ENCODE measurements around the gene STT3B. TPM values are rescaled to one million over a fixed set of nuclear protein-coding genes. Genes with fewer than 3 reads are reported as not detected.
A peak's percentile ranks its signal among the peaks of the same experiment; 100 is the strongest.

The STT3B gene
- total RNA-seq, 1 experiment from 2014 or later = 155 TPM

GRCh38 chr3:31531452-31531991 lies 1.2 kb upstream of the STT3B start:
- TF ChIP-seq EZH2 (IDR thresholded peaks at IDR 0.05; ENCODE audit: low read depth) (no peak), CTCF (conservative IDR thresholded peaks at IDR 0.05) (no peak)
- 0 out of 2 replicates have a peak, but pooled peaks cover 4% of the 10 kb centered on the region for H3F3A ChIP-seq (ENCODE audit: insufficient read depth, low read depth)
- H3K36me3 ChIP-seq (ENCODE audit: low read depth) = no peaks in the 10 kb centered on the region
- intact Hi-C loops (cut with micrococcal nuclease; ENCODE audit: unreplicated experiment) = loop anchor here (5.0 to 10.0 kb wide), 5 partner anchors 154 to 757 kb away; partner anchors contain the start of genes OSBPL10 and ZNF860
- BruUV-seq (replicated peaks) = no TSS peak
- peaks cover 42% of the 10 kb centered on the region for H3K79me2 ChIP-seq (ENCODE audit: low read depth)
- POLR2A ChIA-PET (ENCODE audit: unreplicated experiment) = interaction anchor here (0.6 to 2.0 kb wide), 3 partner anchors 62 to 450 kb away, joined by 8 to 12 read pairs (median 11); partner anchors contain the start of gene ZNF860
- no peaks in the 10 kb centered on the region for H3K9me2 ChIP-seq (ENCODE audit: insufficient read depth)
- peaks cover 16% of the 10 kb centered on the region for H3K4me1 ChIP-seq (replicated peaks; ENCODE audit: insufficient read depth)
- H3K27ac ChIP-seq = peak overlapping the region; percentile 94
- H3K27me3 ChIP-seq (ENCODE audit: insufficient read depth, low read depth) = no peaks in the 10 kb centered on the region
- no peak for DNase-seq
- H2AFZ ChIP-seq = peak overlapping the region; percentile 81
- H3K4me3 ChIP-seq = peak overlapping the region; percentile 92
- peaks cover 9% of the 10 kb centered on the region; the same call in 1 of the 2 replicates for H4K20me1 ChIP-seq (ENCODE audit: insufficient read depth)
- CTCF ChIA-PET = no interaction called here
- no peaks in the 10 kb centered on the region for H3K9me3 ChIP-seq (ENCODE audit: insufficient read depth, low read depth)
- H3K4me2 ChIP-seq = peak overlapping the region; percentile 89

GRCh38 chr3:31531992-31532586 lies 636 bp upstream of the STT3B start:
- Histone ChIP-seq H3K4me1 (replicated peaks; ENCODE audit: insufficient read depth) (peaks cover 17% of the 10 kb centered on the region), H3K79me2 (ENCODE audit: low read depth) (peaks cover 47% of the 10 kb centered on the region), H3F3A (ENCODE audit: insufficient read depth, low read depth) (0 out of 2 replicates have a peak, but pooled peaks cover 4% of the 10 kb centered on the region), H2AFZ (peak overlapping the region; percentile 81), H3K27ac (peak overlapping the region; percentile 94), H3K9me3 (ENCODE audit: insufficient read depth, low read depth) (no peaks in the 10 kb centered on the region), H3K4me2 (peak overlapping the region; percentile 89), H3K4me3 (peak overlapping the region; percentile 92), H3K27me3 (ENCODE audit: insufficient read depth, low read depth) (no peaks in the 10 kb centered on the region), H3K36me3 (ENCODE audit: low read depth) (no peaks in the 10 kb centered on the region), H3K9me2 (ENCODE audit: insufficient read depth) (no peaks in the 10 kb centered on the region), H4K20me1 (ENCODE audit: insufficient read depth) (peaks cover 9% of the 10 kb centered on the region; the same call in 1 of the 2 replicates)
- CTCF ChIA-PET = no interaction called here
- TF ChIP-seq CTCF (conservative IDR thresholded peaks at IDR 0.05) (no peak), EZH2 (IDR thresholded peaks at IDR 0.05; ENCODE audit: low read depth) (no peak)
- intact Hi-C loops (cut with micrococcal nuclease; ENCODE audit: unreplicated experiment) = loop anchor here (2.0 to 10.0 kb wide), 7 partner anchors 155 to 757 kb away; partner anchors contain the start of genes OSBPL10 and ZNF860
- BruUV-seq (replicated peaks) = TSS peak; percentile 90
- POLR2A ChIA-PET (ENCODE audit: unreplicated experiment) = interaction anchor here (0.5 to 2.0 kb wide), 17 partner anchors 14 to 1898 kb away, joined by 3 to 25 read pairs (median 5); partner anchors contain the start of gene ZNF860
- peak; percentile 85 to 98 for DNase-seq

GRCh38 chr3:31533169-31534064 lies 692 bp downstream of the STT3B start:
- Histone ChIP-seq H3F3A (ENCODE audit: insufficient read depth, low read depth) (0 out of 2 replicates have a peak, but pooled peaks cover 4% of the 10 kb centered on the region), H3K4me1 (replicated peaks; ENCODE audit: insufficient read depth) (peaks cover 17% of the 10 kb centered on the region), H3K4me3 (peak overlapping the region; percentile 92), H3K4me2 (peak overlapping the region; percentile 89), H3K27me3 (ENCODE audit: insufficient read depth, low read depth) (no peaks in the 10 kb centered on the region), H3K9me2 (ENCODE audit: insufficient read depth) (no peaks in the 10 kb centered on the region), H3K9me3 (ENCODE audit: insufficient read depth, low read depth) (no peaks in the 10 kb centered on the region), H2AFZ (peak overlapping the region; percentile 62; the same call in 1 of the 2 replicates), H4K20me1 (ENCODE audit: insufficient read depth) (peaks cover 9% of the 10 kb centered on the region; the same call in 1 of the 2 replicates), H3K27ac (peak overlapping the region; percentile 94), H3K79me2 (ENCODE audit: low read depth) (peaks cover 61% of the 10 kb centered on the region), H3K36me3 (ENCODE audit: low read depth) (no peaks in the 10 kb centered on the region)
- DNase-seq = peak in 1 of 2 experiments; percentile 26
- ChIA-PET CTCF (no interaction called here), POLR2A (ENCODE audit: unreplicated experiment) (interaction anchor here (0.6 to 2.0 kb wide), 8 partner anchors 12 to 492 kb away, joined by 3 to 8 read pairs (median 5); partner anchors contain the start of gene ZNF860)
- TF ChIP-seq EZH2 (IDR thresholded peaks at IDR 0.05; ENCODE audit: low read depth) (no peak), CTCF (conservative IDR thresholded peaks at IDR 0.05) (no peak)
- BruUV-seq (replicated peaks) = no TSS peak
- intact Hi-C loops (cut with micrococcal nuclease; ENCODE audit: unreplicated experiment) = loop anchor here (2.0 to 10.0 kb wide), 7 partner anchors 156 to 759 kb away; partner anchors contain the start of genes OSBPL10 and ZNF860
